HG03439 (cell line): ENCODE data around the gene PPFIBP1.
"Not testable (repeated sequence)": the region's sequence is repeated elsewhere in the genome, so short reads cannot be mapped to it uniquely, and the experiment has no call there.

Experiments
- ATAC-seq: cut with Tn5 transposase; IDR thresholded peaks from one replicate; pipeline ENCODE4 v1.9.1; 2021; ENCODE audit warnings: mild to moderate bottlenecking, moderate library complexity; ENCODE audit not compliant: unreplicated experiment

The PPFIBP1 gene

GRCh38 chr12:27622436-27623195 is 98.6 kb downstream of the PPFIBP1 start:
- ATAC-seq, result no peak

GRCh38 chr12:27623645-27624044 is 99.6 kb downstream of the PPFIBP1 start:
- no peak for ATAC-seq

GRCh38 chr12:27624586-27624985 is 100.6 kb downstream of the PPFIBP1 start:
- ATAC-seq, result no peak

GRCh38 chr12:27627123-27627852 is 103.3 kb downstream of the PPFIBP1 start:
- no peak for ATAC-seq

- ATAC-seq, result not testable (repeated sequence)
Measured at GRCh38 chr12:27627853-27628469, 104.0 kb downstream of the PPFIBP1 start.

GRCh38 chr12:27630219-27630618 is 106.2 kb downstream of the PPFIBP1 start:
- ATAC-seq, result not testable (repeated sequence)

- no peak for ATAC-seq
Measured at GRCh38 chr12:27631365-27631764, 107.4 kb downstream of the PPFIBP1 start.

GRCh38 chr12:27631813-27632491 is 107.9 kb downstream of the PPFIBP1 start:
- ATAC-seq, result no peak

- ATAC-seq, result no peak
Measured at GRCh38 chr12:27635349-27635972, 111.5 kb downstream of the PPFIBP1 start.

- not testable (repeated sequence) for ATAC-seq
Measured at GRCh38 chr12:27636569-27636968, 112.6 kb downstream of the PPFIBP1 start.

- ATAC-seq, result no peak
Measured at GRCh38 chr12:27637524-27637923, 113.5 kb downstream of the PPFIBP1 start.

- no peak for ATAC-seq
Measured at GRCh38 chr12:27639265-27639664, 115.3 kb downstream of the PPFIBP1 start.

GRCh38 chr12:27640566-27641200 is 116.7 kb downstream of the PPFIBP1 start:
- not testable (repeated sequence) for ATAC-seq

GRCh38 chr12:27642361-27642760 is 118.4 kb downstream of the PPFIBP1 start:
- ATAC-seq, result not testable (repeated sequence)

GRCh38 chr12:27642892-27643291 is 118.9 kb downstream of the PPFIBP1 start:
- not testable (repeated sequence) for ATAC-seq

GRCh38 chr12:27644158-27644845 is 120.3 kb downstream of the PPFIBP1 start:
- ATAC-seq, result no peak

- ATAC-seq, result no peak
Measured at GRCh38 chr12:27645671-27646070, 121.7 kb downstream of the PPFIBP1 start.

GRCh38 chr12:27646149-27646548 is 122.1 kb downstream of the PPFIBP1 start:
- ATAC-seq, result no peak

GRCh38 chr12:27650011-27650410 is 126.0 kb downstream of the PPFIBP1 start:
- no peak for ATAC-seq

GRCh38 chr12:27651201-27651600 is 127.2 kb downstream of the PPFIBP1 start:
- no peak for ATAC-seq
